SU-DHL-6 (cell line): Measurements from ENCODE around the gene PPEF2.

Experiments used
- EZH2phosphoT487 ChIP-seq: fragments of 200-600 bp; sonication (generic), shearing (Covaris generic); conservative IDR thresholded peaks from 2 replicates; pipeline ENCODE4 v1.6.1; 2018; ENCODE audit warnings: mild to moderate bottlenecking, antibody characterized with exemption, low read length, moderate library complexity, mixed read lengths
- TF ChIP-seq, protein P1 (sequence below): fragments of 200-600 bp; sonication (generic); IDR thresholded peaks from one replicate; pipeline ENCODE4 v1.5.1; 2017; ENCODE audit warnings: antibody characterized with exemption, mild to moderate bottlenecking, low read length, moderate library complexity; ENCODE audit not compliant: insufficient read depth, poor library complexity, severe bottlenecking

DNA sequence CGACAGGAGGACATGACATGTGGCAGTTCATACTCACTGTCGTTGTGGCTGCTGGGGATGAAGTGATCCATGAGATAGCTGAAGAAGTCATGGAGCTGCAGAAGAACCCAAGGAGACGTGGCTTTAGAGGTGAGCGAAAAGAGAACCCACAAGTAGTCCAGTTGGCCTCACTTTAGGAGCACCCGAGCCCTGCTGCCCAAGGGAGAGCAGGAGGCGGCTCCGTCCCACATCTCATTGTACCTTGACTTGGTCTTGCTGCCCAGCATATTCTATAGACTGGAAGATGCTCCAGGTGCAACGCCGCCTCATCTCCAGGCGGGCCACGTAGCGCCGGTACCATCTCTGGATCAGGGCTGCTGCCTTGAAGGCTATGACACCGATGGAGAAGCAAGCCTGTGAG, 10.6 kb downstream of the PPEF2 start:
- TF ChIP-seq, protein P1, sequence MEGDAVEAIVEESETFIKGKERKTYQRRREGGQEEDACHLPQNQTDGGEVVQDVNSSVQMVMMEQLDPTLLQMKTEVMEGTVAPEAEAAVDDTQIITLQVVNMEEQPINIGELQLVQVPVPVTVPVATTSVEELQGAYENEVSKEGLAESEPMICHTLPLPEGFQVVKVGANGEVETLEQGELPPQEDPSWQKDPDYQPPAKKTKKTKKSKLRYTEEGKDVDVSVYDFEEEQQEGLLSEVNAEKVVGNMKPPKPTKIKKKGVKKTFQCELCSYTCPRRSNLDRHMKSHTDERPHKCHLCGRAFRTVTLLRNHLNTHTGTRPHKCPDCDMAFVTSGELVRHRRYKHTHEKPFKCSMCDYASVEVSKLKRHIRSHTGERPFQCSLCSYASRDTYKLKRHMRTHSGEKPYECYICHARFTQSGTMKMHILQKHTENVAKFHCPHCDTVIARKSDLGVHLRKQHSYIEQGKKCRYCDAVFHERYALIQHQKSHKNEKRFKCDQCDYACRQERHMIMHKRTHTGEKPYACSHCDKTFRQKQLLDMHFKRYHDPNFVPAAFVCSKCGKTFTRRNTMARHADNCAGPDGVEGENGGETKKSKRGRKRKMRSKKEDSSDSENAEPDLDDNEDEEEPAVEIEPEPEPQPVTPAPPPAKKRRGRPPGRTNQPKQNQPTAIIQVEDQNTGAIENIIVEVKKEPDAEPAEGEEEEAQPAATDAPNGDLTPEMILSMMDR, result no peak
- TF ChIP-seq EZH2phosphoT487, result no peak
